Gastrocnemius medialis (tissue), 4 donors: Measurements from ENCODE around the gene STIM1. TPM values are rescaled to one million over a fixed set of nuclear protein-coding genes. Genes with fewer than 3 reads are reported as not detected.

Experiments
- ATAC-seq, 2 donors: fragments of 150-250 bp; one replicate each; pipeline ENCODE4 v1.9.1; 2016
- DNase-seq, 2 donors: peaks; one replicate each; pipeline ENCODE4 v3.0.0-alpha.2; 2019
- H3K27ac ChIP-seq, 4 donors: fragments of 200-600 bp; sonication (generic); 1 replicate in 1 of 4; 2 replicates in 3 of 4; pipeline ENCODE4 v1.5.1; 2016 to 2018; ENCODE audit warnings: mild to moderate bottlenecking in 2 of 4, moderate library complexity in 1 of 4
- H3K27me3 ChIP-seq, 3 donors: fragments of 200-600 bp; sonication (generic) in 2 of 3; 1 replicate in 1 of 3; 2 replicates in 2 of 3; pipeline versions ENCODE4 v1.5.1 to v1.6.0; 2016 to 2019; ENCODE audit warnings: mild to moderate bottlenecking in 1 of 3, moderate library complexity in 1 of 3
- H3K36me3 ChIP-seq, 2 donors: fragments of 200-600 bp; sonication (generic) in 1 of 2; one replicate each; pipeline ENCODE4 v1.5.1; 2017 to 2018
- H3K4me1 ChIP-seq, 2 donors: fragments of 200-600 bp; sonication (generic) in 1 of 2; one replicate each; pipeline ENCODE4 v1.5.1; 2016 to 2017; ENCODE audit warnings: mild to moderate bottlenecking in 2 of 2
- H3K4me3 ChIP-seq, 4 donors: fragments of 200-600 bp; sonication (generic) in 3 of 4; 1 replicate in 1 of 4; 2 replicates in 3 of 4; pipeline ENCODE4 v1.5.1; 2016 to 2019; ENCODE audit warnings: mild to moderate bottlenecking in 2 of 4
- H3K9me3 ChIP-seq, 3 donors: fragments of 200-600 bp; sonication (generic) in 2 of 3; 1 replicate in 1 of 3; 2 replicates in 2 of 3; pipeline ENCODE4 v1.5.1; 2016 to 2019
- CTCF ChIP-seq, 5 experiments: fragments of 450-650 bp in 3 of 5; fragments of 200-600 bp in 2 of 5; sonication (generic) in 2 of 5; IDR thresholded peaks in 4 of 5; conservative IDR thresholded peaks in 1 of 5; 1 replicate in 4 of 5; 2 replicates in 1 of 5; pipeline ENCODE4 v1.5.1; 2016 to 2019; ENCODE audit warnings: antibody characterized with exemption in 5 of 5, mild to moderate bottlenecking in 3 of 5, moderate library complexity in 3 of 5
- POLR2A ChIP-seq, 2 donors: fragments of 450-650 bp; IDR thresholded peaks; one replicate each; pipeline ENCODE4 v1.6.1; 2017; ENCODE audit warnings: antibody characterized with exemption in 2 of 2, mild to moderate bottlenecking in 2 of 2, moderate library complexity in 2 of 2
- in situ Hi-C, 4 donors: fragments of 200-750 bp; cut with MboI; loops; one replicate each; pipeline versions ENCODE4 v1.15.0 to v1.8.0; 2017; ENCODE audit warnings: low sequenced_read_pairs in 4 of 4
- intact Hi-C: fragments of 100-400 bp; cut with DNase I; formaldehyde crosslinking; loops from one replicate; pipeline ENCODE4 v1.15.1; 2023; ENCODE audit warnings: low total_unique reads
- total RNA-seq, 4 donors: library from RNA; depleted of rRNA; stranded (reverse); fragments of >200 nt; gene quantifications; one replicate each; pipeline versions ENCODE4 v1.1.0 to v1.2.3, GENCODE V29; 2016

STIM1 gene
- total RNA-seq, 4 donors from 2014 or later, result 45.9 to 132 (median 87.3) TPM

- ATAC-seq (no peak), DNase-seq (no peak)
- Histone ChIP-seq H3K36me3 (no peaks in the 10 kb centered on the region), H3K9me3 (no peaks in the 10 kb centered on the region), H3K27me3 (no peaks in the 10 kb centered on the region), H3K27ac (no peak overlapping the region), H3K4me3 (no peak overlapping the region), H3K4me1 (peaks cover 5 to 6% of the 10 kb centered on the region in 2 donors)
- in situ Hi-C loops (loop anchor here (5.0 to 25.0 kb wide), 3 partner anchors 227 to 767 kb away; partner anchors contain the start of gene TRIM68 (in 1 of the 4)), intact Hi-C loops (loop anchor here (10.0 kb wide), 1 partner anchor 391 kb away; no protein-coding TSS in a partner anchor)
- TF ChIP-seq CTCF (IDR thresholded peaks at IDR 0.05 in 4 of 5, conservative IDR thresholded peaks at IDR 0.05 in 1 of 5) (no peak), POLR2A (IDR thresholded peaks at IDR 0.05) (no peak)
Observed at GRCh38 chr11:3845670-3846069, 9.8 kb upstream of the STIM1 start.

- intact Hi-C loops, result loop anchor here (1.0 to 10.0 kb wide), 2 partner anchors 223 to 395 kb away; no protein-coding TSS in a partner anchor
- TF ChIP-seq POLR2A (IDR thresholded peaks at IDR 0.05), result no peak
- TF ChIP-seq CTCF (IDR thresholded peaks at IDR 0.05 in 4 of 5, conservative IDR thresholded peaks at IDR 0.05 in 1 of 5), result peak; percentile 44 to 75 (median 73)
- peaks cover 16 to 26% of the 10 kb centered on the region in 2 donors for H3K4me1 ChIP-seq
- H3K36me3 ChIP-seq, result no peaks in the 10 kb centered on the region
- in situ Hi-C loops, result loop anchor here (5.0 to 25.0 kb wide), 3 partner anchors 223 to 763 kb away; partner anchors contain the start of gene TRIM68 (in 1 of the 4)
- no peaks in the 10 kb centered on the region for H3K27me3 ChIP-seq
- ATAC-seq, result peak; percentile 27 to 42
- H3K9me3 ChIP-seq, result no peaks in the 10 kb centered on the region
- no peak overlapping the region for H3K27ac ChIP-seq
- no peak for DNase-seq
- H3K4me3 ChIP-seq, result no peak overlapping the region
Observed at GRCh38 chr11:3849297-3849874, 6.1 kb upstream of the STIM1 start.

- no peak for TF ChIP-seq CTCF (IDR thresholded peaks at IDR 0.05 in 4 of 5, conservative IDR thresholded peaks at IDR 0.05 in 1 of 5)
- no peak for TF ChIP-seq POLR2A (IDR thresholded peaks at IDR 0.05)
- Histone ChIP-seq H3K4me3 (no peak overlapping the region), H3K9me3 (no peaks in the 10 kb centered on the region), H3K27ac (peak overlapping the region; percentile 99 to 100 (median 100)), H3K4me1 (peaks cover 41 to 46% of the 10 kb centered on the region in 2 donors), H3K27me3 (no peaks in the 10 kb centered on the region), H3K36me3 (no peaks in the 10 kb centered on the region)
- DNase-seq (no peak), ATAC-seq (no peak)
- intact Hi-C loops, result loop anchor here (5.0 kb wide), 1 partner anchor 134 kb away; no protein-coding TSS in a partner anchor
- in situ Hi-C loops, result loop anchor here in 3 of 4 donors (5.0 to 25.0 kb wide), 3 partner anchors 109 to 219 kb away; no protein-coding TSS in a partner anchor
Observed at GRCh38 chr11:3853545-3853842, 2.0 kb upstream of the STIM1 start.

GRCh38 chr11:3853899-3854659 is 1.4 kb upstream of the STIM1 start:
- Histone ChIP-seq H3K4me3 (peak overlapping the region; percentile 91 to 97 (median 96)), H3K27me3 (no peaks in the 10 kb centered on the region), H3K9me3 (no peaks in the 10 kb centered on the region), H3K36me3 (no peaks in the 10 kb centered on the region), H3K4me1 (peaks cover 47 to 51% of the 10 kb centered on the region in 2 donors), H3K27ac (peak overlapping the region; percentile 99 to 100 (median 100))
- intact Hi-C loops (loop anchor here (5.0 kb wide), 1 partner anchor 133 kb away; no protein-coding TSS in a partner anchor), in situ Hi-C loops (loop anchor here in 3 of 4 donors (5.0 to 25.0 kb wide), 3 partner anchors 108 to 218 kb away; no protein-coding TSS in a partner anchor)
- TF ChIP-seq POLR2A (IDR thresholded peaks at IDR 0.05), result peak; percentile 14 to 24
- no peak for TF ChIP-seq CTCF (IDR thresholded peaks at IDR 0.05 in 4 of 5, conservative IDR thresholded peaks at IDR 0.05 in 1 of 5)
- DNase-seq (peak; percentile 82 to 94), ATAC-seq (peak; percentile 43 to 56)
